Measurements from ENCODE around the gene KANK4. TPM values are rescaled to one million over a fixed set of nuclear protein-coding genes. Genes with fewer than 3 reads are reported as not detected.
"Not testable (repeated sequence)": the region's sequence is repeated elsewhere in the genome, so short reads cannot be mapped to it uniquely, and the experiment has no call there.

KANK4 gene
- total RNA-seq, 2 donors from 2014 or later = not detected

DNA sequence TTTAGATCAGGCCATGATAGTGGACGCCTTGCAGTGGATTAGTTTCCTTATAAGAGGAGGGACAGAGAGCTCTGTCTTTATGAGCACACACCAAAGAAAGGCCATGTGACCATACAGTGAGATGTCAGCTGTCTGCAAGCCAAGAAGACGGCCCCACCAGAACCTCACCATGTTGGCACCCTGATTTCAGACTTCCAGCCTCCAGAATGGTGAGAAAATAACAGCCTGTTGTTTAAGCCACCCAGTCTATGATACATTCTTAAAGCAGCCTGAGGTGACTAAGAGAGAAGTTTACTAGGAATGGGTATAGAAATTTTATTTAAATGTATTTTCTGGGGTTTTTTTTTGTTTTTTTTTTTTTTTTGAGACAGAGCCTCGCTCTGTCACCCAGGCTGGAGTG lies 95.1 kb downstream of the KANK4 start:
- Mint-ChIP-seq H3K4me1 (ENCODE audit: low read depth in 2 of 2) (no peaks in the 10 kb centered on the region), H3K27me3 (peaks cover 0 to 3% of the 10 kb centered on the region in 2 donors), H3K36me3 (no peaks in the 10 kb centered on the region), H3K4me3 (no peak overlapping the region), H3K27ac (no peak overlapping the region), H3K9me3 (no peaks in the 10 kb centered on the region)
- DNase-seq (ENCODE audit: low spot score) = no peak
- no peak for ATAC-seq

- DNase-seq (ENCODE audit: low spot score) = no peak
- no peak overlapping the region for H3K4me3 Mint-ChIP-seq
- no peak for ATAC-seq
- H3K27ac Mint-ChIP-seq = no peak overlapping the region
- H3K36me3 Mint-ChIP-seq = no peaks in the 10 kb centered on the region
- H3K4me1 Mint-ChIP-seq (ENCODE audit: low read depth in 2 of 2) = no peaks in the 10 kb centered on the region
- H3K27me3 Mint-ChIP-seq = no peaks in the 10 kb centered on the region
- H3K9me3 Mint-ChIP-seq = no peaks in the 10 kb centered on the region
These were observed 96.9 kb downstream of the KANK4 start for GRCh38 chr1:62222321-62222720.

- Mint-ChIP-seq H3K4me1 (ENCODE audit: low read depth in 2 of 2) (no peaks in the 10 kb centered on the region), H3K27ac (no peak overlapping the region), H3K4me3 (no peak overlapping the region), H3K27me3 (no peaks in the 10 kb centered on the region), H3K36me3 (no peaks in the 10 kb centered on the region), H3K9me3 (no peaks in the 10 kb centered on the region)
- ATAC-seq = no peak
- DNase-seq (ENCODE audit: low spot score) = no peak
These were observed 98.1 kb downstream of the KANK4 start for GRCh38 chr1:62221171-62221570.

GRCh38 chr1:62220456-62220855 lies 98.8 kb downstream of the KANK4 start:
- not testable (repeated sequence) for H3K27ac Mint-ChIP-seq; H3K9me3 Mint-ChIP-seq; DNase-seq (ENCODE audit: low spot score); ATAC-seq; H3K4me3 Mint-ChIP-seq; H3K27me3 Mint-ChIP-seq; H3K36me3 Mint-ChIP-seq; H3K4me1 Mint-ChIP-seq (ENCODE audit: low read depth in 2 of 2)

- H3K27ac Mint-ChIP-seq = no peak overlapping the region
These were observed 100.6 kb downstream of the KANK4 start for GRCh38 chr1:62218604-62219003.

GRCh38 chr1:62213075-62213914 lies 105.9 kb downstream of the KANK4 start:
- ATAC-seq (no peak), DNase-seq (ENCODE audit: low spot score) (no peak)
- Mint-ChIP-seq H3K4me1 (ENCODE audit: low read depth in 2 of 2) (no peaks in the 10 kb centered on the region), H3K9me3 (peaks cover 9% of the 10 kb centered on the region), H3K27ac (no peak overlapping the region), H3K4me3 (no peak overlapping the region), H3K36me3 (peaks cover 13% of the 10 kb centered on the region), H3K27me3 (peaks cover 4 to 8% of the 10 kb centered on the region in 2 donors)

More at GRCh38 chr1:62218604-62219003, 100.6 kb downstream of the KANK4 start:
- ATAC-seq (no peak), DNase-seq (ENCODE audit: low spot score) (no peak)
- Mint-ChIP-seq H3K4me3 (no peak overlapping the region), H3K27me3 (no peaks in the 10 kb centered on the region), H3K36me3 (no peaks in the 10 kb centered on the region), H3K9me3 (no peaks in the 10 kb centered on the region), H3K4me1 (ENCODE audit: low read depth in 2 of 2) (no peaks in the 10 kb centered on the region)

- DNase-seq (ENCODE audit: low spot score) (no peak), ATAC-seq (no peak)
- no peak overlapping the region for H3K27ac Mint-ChIP-seq
- peaks cover 4 to 8% of the 10 kb centered on the region in 2 donors for H3K27me3 Mint-ChIP-seq
- H3K9me3 Mint-ChIP-seq = peaks cover 9% of the 10 kb centered on the region
- no peak overlapping the region for H3K4me3 Mint-ChIP-seq
- H3K4me1 Mint-ChIP-seq (ENCODE audit: low read depth in 2 of 2) = no peaks in the 10 kb centered on the region
- peaks cover 13% of the 10 kb centered on the region for H3K36me3 Mint-ChIP-seq
These were observed 106.8 kb downstream of the KANK4 start for GRCh38 chr1:62212411-62212810.

- Mint-ChIP-seq H3K36me3 (peaks cover 13% of the 10 kb centered on the region), H3K4me3 (no peak overlapping the region), H3K4me1 (ENCODE audit: low read depth in 2 of 2) (no peaks in the 10 kb centered on the region), H3K27me3 (peaks cover 11 to 18% of the 10 kb centered on the region in 2 donors), H3K27ac (no peak overlapping the region), H3K9me3 (peaks cover 13% of the 10 kb centered on the region)
- DNase-seq (ENCODE audit: low spot score) = no peak
- ATAC-seq = no peak
These were observed 108.3 kb downstream of the KANK4 start for GRCh38 chr1:62210960-62211359.

DNA sequence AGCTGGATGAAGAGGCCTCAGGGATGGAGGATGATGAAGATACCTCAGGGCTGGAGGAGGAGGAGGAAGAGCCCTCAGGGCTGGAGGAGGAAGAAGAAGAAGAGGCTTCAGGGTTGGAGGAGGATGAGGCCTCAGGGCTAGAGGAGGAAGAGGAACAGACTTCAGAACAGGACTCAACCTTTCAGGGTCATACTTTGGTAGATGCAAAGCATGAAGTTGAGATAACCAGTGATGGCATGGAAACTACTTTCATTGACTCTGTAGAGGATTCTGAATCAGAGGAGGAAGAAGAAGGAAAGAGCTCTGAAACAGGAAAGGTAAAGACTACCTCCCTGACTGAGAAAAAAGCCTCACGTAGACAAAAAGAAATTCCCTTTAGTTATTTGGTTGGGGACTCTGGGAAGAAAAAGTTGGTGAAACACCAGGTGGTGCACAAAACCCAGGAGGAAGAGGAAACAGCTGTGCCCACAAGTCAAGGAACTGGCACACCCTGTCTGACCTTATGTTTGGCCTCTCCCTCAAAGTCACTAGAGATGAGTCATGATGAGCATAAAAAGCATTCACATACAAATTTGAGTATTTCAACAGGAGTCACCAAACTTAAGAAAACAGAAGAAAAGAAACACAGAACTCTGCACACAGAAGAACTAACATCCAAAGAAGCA lies 109.2 kb downstream of the KANK4 start:
- Mint-ChIP-seq H3K9me3 (peaks cover 13% of the 10 kb centered on the region), H3K36me3 (peaks cover 13% of the 10 kb centered on the region), H3K4me1 (ENCODE audit: low read depth in 2 of 2) (no peaks in the 10 kb centered on the region), H3K27ac (no peak overlapping the region), H3K4me3 (no peak overlapping the region), H3K27me3 (peaks cover 11 to 18% of the 10 kb centered on the region in 2 donors)
- no peak for DNase-seq (ENCODE audit: low spot score)
- ATAC-seq = no peak

DNA sequence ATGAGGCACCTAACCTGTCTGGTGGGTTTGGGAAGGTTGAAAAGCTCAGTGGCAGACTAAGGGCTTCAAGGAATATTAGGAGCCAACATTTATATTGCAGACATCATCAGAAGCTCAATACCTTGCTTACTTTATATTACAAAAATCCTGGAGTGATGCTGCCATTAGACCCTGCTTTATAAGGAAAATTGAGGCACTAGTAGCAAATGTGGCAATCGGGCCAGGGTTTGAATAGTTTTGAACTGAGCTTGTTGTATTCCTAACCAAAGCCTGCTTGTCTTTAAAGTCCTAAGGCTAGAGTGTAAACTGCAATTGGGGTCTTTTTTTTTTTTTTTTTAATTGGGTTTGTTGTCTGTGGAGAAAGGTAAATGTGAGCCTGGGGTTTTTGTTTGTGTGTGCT lies 110.3 kb downstream of the KANK4 start:
- Mint-ChIP-seq H3K27ac (no peak overlapping the region), H3K27me3 (peaks cover 11 to 18% of the 10 kb centered on the region in 2 donors), H3K4me3 (no peak overlapping the region), H3K9me3 (peaks cover 13% of the 10 kb centered on the region), H3K36me3 (peaks cover 13% of the 10 kb centered on the region), H3K4me1 (ENCODE audit: low read depth in 2 of 2) (no peaks in the 10 kb centered on the region)
- no peak for DNase-seq (ENCODE audit: low spot score)
- ATAC-seq = no peak

DNA sequence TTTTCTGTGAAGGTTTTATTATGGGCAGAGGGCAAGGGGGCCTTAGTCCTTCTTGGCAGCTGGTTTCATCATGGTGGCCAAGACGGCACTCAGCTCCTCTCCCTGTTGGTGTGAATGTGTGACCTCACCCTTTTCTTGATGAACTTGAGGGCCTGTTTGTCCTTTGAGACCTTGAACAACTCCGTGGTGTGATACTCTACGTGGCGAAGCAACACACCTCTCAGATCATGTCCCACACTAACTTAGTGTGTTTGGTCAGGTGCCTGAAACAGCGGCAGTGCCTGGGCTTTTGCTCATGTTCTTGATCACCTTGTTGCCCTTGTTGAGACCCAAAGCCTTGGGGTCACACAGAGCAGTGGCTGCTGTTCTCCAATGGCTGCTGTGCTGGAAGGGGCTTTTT lies 111.1 kb downstream of the KANK4 start:
- Mint-ChIP-seq H3K4me3 (no peak overlapping the region), H3K9me3 (peaks cover 13% of the 10 kb centered on the region), H3K27ac (no peak overlapping the region), H3K27me3 (peaks cover 11 to 18% of the 10 kb centered on the region in 2 donors), H3K36me3 (peaks cover 13% of the 10 kb centered on the region), H3K4me1 (ENCODE audit: low read depth in 2 of 2) (no peaks in the 10 kb centered on the region)
- no peak for ATAC-seq
- DNase-seq (ENCODE audit: low spot score) = no peak

DNA sequence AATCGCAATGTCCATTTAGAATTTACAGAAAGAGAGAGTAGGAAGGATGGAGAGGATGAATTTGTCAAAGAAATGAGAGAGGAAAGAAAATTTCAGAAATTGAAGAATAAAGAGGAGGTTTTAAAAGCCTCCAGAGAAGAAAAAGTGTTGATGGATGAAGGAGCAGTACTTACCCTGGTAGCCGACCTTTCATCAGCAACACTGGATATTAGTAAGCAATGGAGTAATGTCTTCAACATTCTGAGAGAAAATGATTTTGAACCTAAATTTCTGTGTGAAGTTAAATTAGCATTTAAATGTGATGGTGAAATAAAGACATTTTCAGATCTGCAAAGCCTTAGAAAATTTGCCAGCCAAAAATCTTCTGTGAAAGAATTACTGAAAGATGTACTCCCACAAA lies 112.0 kb downstream of the KANK4 start:
- Mint-ChIP-seq H3K36me3 (peaks cover 13% of the 10 kb centered on the region), H3K27ac (no peak overlapping the region), H3K27me3 (peaks cover 11 to 18% of the 10 kb centered on the region in 2 donors), H3K4me3 (no peak overlapping the region), H3K9me3 (peaks cover 13% of the 10 kb centered on the region), H3K4me1 (ENCODE audit: low read depth in 2 of 2) (no peaks in the 10 kb centered on the region)
- DNase-seq (ENCODE audit: low spot score) (no peak), ATAC-seq (no peak)

DNA sequence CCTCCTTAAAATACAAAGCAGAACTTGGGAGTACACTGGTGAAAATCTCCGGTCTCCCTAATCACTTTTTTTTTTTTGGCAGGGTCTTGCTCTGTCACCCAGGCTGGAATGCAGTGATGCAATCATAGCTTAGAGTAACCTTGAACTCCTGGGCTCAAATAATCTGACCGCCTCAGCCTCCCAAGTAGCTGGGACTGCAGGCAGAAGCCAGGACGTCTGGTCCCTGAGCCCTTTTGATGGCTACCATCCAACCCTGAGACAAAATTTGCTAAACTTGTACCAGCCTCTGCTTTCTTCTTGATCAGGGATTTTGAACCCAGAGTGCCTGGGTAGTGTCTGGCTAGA lies 120.5 kb downstream of the KANK4 start:
- Mint-ChIP-seq H3K4me3 (no peak overlapping the region), H3K36me3 (no peaks in the 10 kb centered on the region), H3K4me1 (ENCODE audit: low read depth in 2 of 2) (no peaks in the 10 kb centered on the region), H3K27me3 (peaks cover 18 to 20% of the 10 kb centered on the region in 2 donors), H3K27ac (no peak overlapping the region), H3K9me3 (no peaks in the 10 kb centered on the region)
- ATAC-seq (no peak), DNase-seq (ENCODE audit: low spot score) (no peak)

DNA sequence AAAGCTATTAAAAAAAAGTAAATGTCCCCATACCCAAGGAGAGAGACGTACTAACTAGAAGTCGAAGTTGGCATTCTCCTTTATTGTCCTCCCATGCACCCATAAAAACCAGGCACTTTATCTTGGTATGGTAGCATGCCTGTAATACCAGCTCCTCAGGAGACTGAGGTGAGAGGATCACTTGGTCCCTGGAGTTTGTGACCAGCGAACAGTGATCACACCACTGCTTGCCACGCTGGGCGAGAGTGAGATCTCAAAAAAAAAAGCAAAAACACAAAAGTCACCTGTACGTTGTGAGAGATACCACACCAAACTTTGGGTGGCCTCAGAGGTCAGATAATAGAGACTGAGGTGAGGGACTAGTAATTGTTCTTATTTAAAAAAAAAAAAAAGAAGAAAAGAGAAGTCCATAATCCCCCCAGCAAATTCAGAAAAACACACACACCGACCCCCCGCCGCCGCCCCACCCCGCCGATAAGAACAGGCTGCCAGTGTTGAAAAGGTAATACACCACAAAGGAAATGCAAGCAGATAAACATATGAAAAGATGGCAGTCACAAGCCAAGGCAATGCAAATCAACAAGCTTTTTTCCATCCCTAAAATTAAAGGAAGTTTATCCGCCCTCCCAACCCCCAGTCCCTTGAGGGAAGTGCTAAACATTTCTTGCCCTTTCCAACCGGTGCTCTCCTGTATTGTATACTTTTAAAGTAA lies 121.0 kb downstream of the KANK4 start:
- no peaks in the 10 kb centered on the region for H3K36me3 Mint-ChIP-seq
- no peak overlapping the region for H3K27ac Mint-ChIP-seq
- no peaks in the 10 kb centered on the region for H3K9me3 Mint-ChIP-seq
- no peak overlapping the region for H3K4me3 Mint-ChIP-seq
- H3K27me3 Mint-ChIP-seq = peaks cover 23% of the 10 kb centered on the region in 2 donors
- ATAC-seq (no peak), DNase-seq (ENCODE audit: low spot score) (no peak)
- H3K4me1 Mint-ChIP-seq (ENCODE audit: low read depth in 2 of 2) = no peaks in the 10 kb centered on the region
